Measurements from ENCODE around the gene HNF4A.

Gene HNF4A

GRCh38 chr20:44430270-44431065 is 75.0 kb downstream of the HNF4A start:
- TF ChIP-seq CTCF (IDR thresholded peaks at IDR 0.05; ENCODE audit: low read depth, low read length), result no peak
- no peak for TF ChIP-seq EZH2phosphoT487 (IDR thresholded peaks at IDR 0.05; ENCODE audit: low read depth)
- H3K27me3 ChIP-seq (ENCODE audit: low read depth, low read length), result peaks cover 41% of the 10 kb centered on the region
- H4K20me1 ChIP-seq (ENCODE audit: insufficient read depth, low read length), result no peaks in the 10 kb centered on the region

GRCh38 chr20:44431118-44431501 is 75.6 kb downstream of the HNF4A start:
- H3K4me1 ChIP-seq (ENCODE audit: low read length), result no peaks in the 10 kb centered on the region
- no peaks in the 10 kb centered on the region for H3K79me2 ChIP-seq (ENCODE audit: low read length)
- no peak overlapping the region for H3K9ac ChIP-seq (ENCODE audit: low read length)
- H3K27me3 ChIP-seq (ENCODE audit: low read depth, low read length), result peaks cover 36% of the 10 kb centered on the region
- no peaks in the 10 kb centered on the region for H3K36me3 ChIP-seq (replicated peaks; ENCODE audit: low read depth, low read length)
- H3K9me3 ChIP-seq (ENCODE audit: insufficient read depth, low read length), result no peaks in the 10 kb centered on the region
- no peaks in the 10 kb centered on the region for H4K20me1 ChIP-seq (ENCODE audit: insufficient read depth, low read length)
- no peak overlapping the region for H3K4me2 ChIP-seq (ENCODE audit: low read length)
- no peak overlapping the region for H3K27ac ChIP-seq (ENCODE audit: low read length)
- H2AFZ ChIP-seq (ENCODE audit: low read depth, low read length), result no peak overlapping the region
- TF ChIP-seq CTCF (IDR thresholded peaks at IDR 0.05; ENCODE audit: low read depth, low read length) (no peak), EZH2phosphoT487 (IDR thresholded peaks at IDR 0.05; ENCODE audit: low read depth) (no peak)
- no peak overlapping the region for H3K4me3 ChIP-seq (ENCODE audit: low read length)

More at GRCh38 chr20:44430270-44431065, 75.0 kb downstream of the HNF4A start:
- Histone ChIP-seq H3K9ac (ENCODE audit: low read length) (no peak overlapping the region), H3K9me3 (ENCODE audit: insufficient read depth, low read length) (no peaks in the 10 kb centered on the region), H3K4me1 (ENCODE audit: low read length) (no peaks in the 10 kb centered on the region), H3K79me2 (ENCODE audit: low read length) (no peaks in the 10 kb centered on the region), H3K4me3 (ENCODE audit: low read length) (no peak overlapping the region), H3K36me3 (replicated peaks; ENCODE audit: low read depth, low read length) (no peaks in the 10 kb centered on the region), H3K27ac (ENCODE audit: low read length) (no peak overlapping the region), H3K4me2 (ENCODE audit: low read length) (no peak overlapping the region), H2AFZ (ENCODE audit: low read depth, low read length) (no peak overlapping the region)

GRCh38 chr20:44431502-44432234 is 76.2 kb downstream of the HNF4A start:
- no peaks in the 10 kb centered on the region for H3K4me1 ChIP-seq (ENCODE audit: low read length)
- H3K9me3 ChIP-seq (ENCODE audit: insufficient read depth, low read length), result no peaks in the 10 kb centered on the region
- no peak overlapping the region for H3K9ac ChIP-seq (ENCODE audit: low read length)
- H3K27me3 ChIP-seq (ENCODE audit: low read depth, low read length), result peaks cover 34% of the 10 kb centered on the region
- H4K20me1 ChIP-seq (ENCODE audit: insufficient read depth, low read length), result no peaks in the 10 kb centered on the region
- H2AFZ ChIP-seq (ENCODE audit: low read depth, low read length), result no peak overlapping the region
- no peak overlapping the region for H3K4me2 ChIP-seq (ENCODE audit: low read length)
- no peak for TF ChIP-seq CTCF (IDR thresholded peaks at IDR 0.05; ENCODE audit: low read depth, low read length)
- no peak for TF ChIP-seq EZH2phosphoT487 (IDR thresholded peaks at IDR 0.05; ENCODE audit: low read depth)
- H3K36me3 ChIP-seq (replicated peaks; ENCODE audit: low read depth, low read length), result no peaks in the 10 kb centered on the region
- H3K4me3 ChIP-seq (ENCODE audit: low read length), result no peak overlapping the region
- H3K27ac ChIP-seq (ENCODE audit: low read length), result no peak overlapping the region
- H3K79me2 ChIP-seq (ENCODE audit: low read length), result no peaks in the 10 kb centered on the region
